Omental fat pad (tissue), 4 donors: ENCODE results near the gene RERE. TPM values are rescaled to one million over a fixed set of nuclear protein-coding genes. Genes with fewer than 3 reads are reported as not detected.

Experiments used
- ATAC-seq: fragments of 150-250 bp; one replicate; pipeline ENCODE4 v1.9.1; 2016; ENCODE audit warnings: mild to moderate bottlenecking, moderate library complexity; ENCODE audit not compliant: low FRiP score
- DNase-seq: peaks from one replicate; pipeline ENCODE4 v3.0.0-alpha.2; 2019; ENCODE audit warnings: low spot score
- CTCF ChIP-seq, 3 donors: fragments of 450-650 bp; IDR thresholded peaks; one replicate each; pipeline ENCODE4 v1.5.1; 2016 to 2017; ENCODE audit warnings: antibody characterized with exemption in 3 of 3, mild to moderate bottlenecking in 3 of 3, moderate library complexity in 2 of 3
- total RNA-seq, 4 donors: library from RNA; depleted of rRNA; stranded (reverse); fragments of >200 nt; gene quantifications; one replicate each; pipeline ENCODE4 v1.1.0, GENCODE V29; 2016

The RERE gene
- total RNA-seq, result 100 to 1,000 TPM in 1 of 4 donors, 10 to 100 TPM in 3; 46.3 to 117 (median 55.4) TPM

GRCh38 chr1:8817412-8818324 lies at the start of gene RERE:
TSS of gene RERE (minus strand) at chr1:8817640.
- ATAC-seq (peak; percentile 95), DNase-seq (peak; percentile 80)
- TF ChIP-seq CTCF (IDR thresholded peaks at IDR 0.05), result no peak

- DNase-seq (no peak), ATAC-seq (no peak)
- TF ChIP-seq CTCF (IDR thresholded peaks at IDR 0.05), result no peak
These were observed 49.5 kb upstream of the RERE start for GRCh38 chr1:8866792-8867415.

- no peak for TF ChIP-seq CTCF (IDR thresholded peaks at IDR 0.05)
- no peak for ATAC-seq
- no peak for DNase-seq
These were observed 48.8 kb upstream of the RERE start for GRCh38 chr1:8866173-8866791.

DNA sequence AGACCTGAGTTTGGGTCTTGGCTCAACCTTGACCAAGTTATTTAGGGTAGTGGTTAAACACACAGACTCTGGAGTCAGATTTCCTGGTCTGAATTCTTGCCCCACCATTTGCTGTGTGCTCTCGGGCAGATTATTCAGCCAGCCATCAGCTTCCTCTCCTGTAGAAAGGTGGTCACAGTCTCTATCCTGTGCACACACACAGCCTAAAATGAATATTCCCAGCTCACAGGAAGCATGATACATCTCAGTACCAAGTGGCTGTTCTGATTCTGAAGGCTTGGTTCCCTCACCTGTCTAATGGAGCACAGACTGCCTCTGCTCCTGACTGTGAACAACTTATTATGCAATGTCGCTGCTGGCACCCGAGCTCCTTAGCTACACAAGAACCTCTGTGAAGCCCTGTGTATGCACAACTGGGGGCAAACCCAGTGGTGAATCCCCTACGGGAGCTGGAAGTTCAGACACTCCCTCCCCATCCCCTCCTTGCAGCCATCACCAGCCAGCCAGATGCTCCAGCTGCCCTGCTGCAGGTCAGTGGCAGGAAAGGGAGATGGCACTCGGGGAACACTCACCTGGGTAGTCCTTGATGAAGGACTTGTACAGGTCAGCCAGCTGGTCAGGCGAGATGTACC lies 47.4 kb upstream of the RERE start:
- no peak for ATAC-seq
- DNase-seq, result no peak
- TF ChIP-seq CTCF (IDR thresholded peaks at IDR 0.05), result no peak

- no peak for TF ChIP-seq CTCF (IDR thresholded peaks at IDR 0.05)
- ATAC-seq, result no peak
- DNase-seq, result no peak
These were observed 46.4 kb upstream of the RERE start for GRCh38 chr1:8863794-8864233.

DNA sequence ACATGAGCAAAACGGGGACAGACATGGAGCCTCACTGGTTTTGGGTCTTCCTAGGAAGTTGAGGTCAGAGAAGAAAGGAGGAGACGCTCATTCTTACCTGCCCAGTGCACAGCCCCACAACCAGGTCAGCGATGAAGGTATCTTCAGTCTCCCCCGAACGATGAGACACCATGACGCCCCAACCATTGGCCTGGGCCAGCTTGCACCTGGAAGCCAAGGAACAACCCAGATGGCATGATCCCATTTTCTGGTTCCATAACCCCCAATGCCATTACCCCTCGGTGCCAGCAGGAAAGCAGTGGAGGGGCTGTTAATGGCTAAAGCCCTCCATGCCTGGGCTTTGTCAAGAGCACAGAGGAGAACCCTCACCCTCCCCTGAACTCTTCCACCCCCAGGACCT lies 45.7 kb upstream of the RERE start:
- TF ChIP-seq CTCF (IDR thresholded peaks at IDR 0.05), result no peak
- DNase-seq (no peak), ATAC-seq (no peak)
